Chondrocyte (in vitro differentiated cells): ENCODE measurements around the gene COL19A1. TPM values are rescaled to one million over a fixed set of nuclear protein-coding genes. Genes with fewer than 3 reads are reported as not detected.

Experiments used
- DNase-seq: peaks from one replicate; pipeline ENCODE4 v3.0.0; 2021; ENCODE audit warnings: mixed read lengths, low spot score
- H3K27ac Mint-ChIP-seq: one replicate; pipeline ENCODE4 v1.8.0; 2021; ENCODE audit warnings: mild to moderate bottlenecking, moderate library complexity, mixed read lengths; ENCODE audit not compliant: unreplicated experiment
- H3K27me3 Mint-ChIP-seq: 2 replicates; pipeline ENCODE4 v1.8.0; 2021; ENCODE audit warnings: low read depth, mixed read lengths
- H3K36me3 Mint-ChIP-seq: 2 replicates; pipeline ENCODE4 v1.8.0; 2021; ENCODE audit warnings: low read depth, mixed read lengths
- H3K4me1 Mint-ChIP-seq: 2 replicates; pipeline ENCODE4 v1.8.0; 2021; ENCODE audit warnings: low read depth, mild to moderate bottlenecking, mixed read lengths
- H3K4me3 Mint-ChIP-seq: one replicate; pipeline ENCODE4 v1.8.0; 2021; ENCODE audit warnings: mild to moderate bottlenecking, moderate library complexity, mixed read lengths; ENCODE audit not compliant: unreplicated experiment
- H3K9me3 Mint-ChIP-seq: 2 replicates; pipeline ENCODE4 v1.8.0; 2021; ENCODE audit warnings: low read depth, mixed read lengths
- CTCF ChIP-seq: fragments of 200-600 bp; sonication (generic); IDR thresholded peaks from 2 replicates; pipeline ENCODE4 v1.5.0; 2021; ENCODE audit warnings: antibody characterized with exemption, mild to moderate bottlenecking, moderate library complexity
- total RNA-seq: library from RNA; stranded (reverse); gene quantifications from 3 replicates; pipeline ENCODE4 v1.2.1, GENCODE V29; 2021

The COL19A1 gene
- total RNA-seq, 1 donor from 2014 or later, result 2.0 TPM

GRCh38 chr6:70125602-70126001 lies 259.2 kb downstream of the COL19A1 start:
- Mint-ChIP-seq H3K4me1 (peaks cover 7% of the 10 kb centered on the region), H3K27ac (no peak overlapping the region), H3K36me3 (no peaks in the 10 kb centered on the region), H3K9me3 (no peaks in the 10 kb centered on the region), H3K4me3 (no peak overlapping the region), H3K27me3 (peaks cover 3% of the 10 kb centered on the region)
- DNase-seq, result no peak
- no peak for TF ChIP-seq CTCF

GRCh38 chr6:70129341-70129740 lies 263.0 kb downstream of the COL19A1 start:
- Mint-ChIP-seq H3K36me3 (no peaks in the 10 kb centered on the region), H3K27me3 (no peaks in the 10 kb centered on the region), H3K4me1 (peaks cover 7% of the 10 kb centered on the region), H3K27ac (no peak overlapping the region), H3K9me3 (no peaks in the 10 kb centered on the region), H3K4me3 (no peak overlapping the region)
- no peak for TF ChIP-seq CTCF
- DNase-seq, result no peak

- no peaks in the 10 kb centered on the region for H3K4me1 Mint-ChIP-seq
- H3K4me3 Mint-ChIP-seq, result no peak overlapping the region
- TF ChIP-seq CTCF, result no peak
- DNase-seq, result no peak
- no peaks in the 10 kb centered on the region for H3K9me3 Mint-ChIP-seq
- no peaks in the 10 kb centered on the region for H3K36me3 Mint-ChIP-seq
- H3K27ac Mint-ChIP-seq, result no peak overlapping the region
- H3K27me3 Mint-ChIP-seq, result no peaks in the 10 kb centered on the region
These were observed 264.5 kb downstream of the COL19A1 start for GRCh38 chr6:70130865-70131264.

- TF ChIP-seq CTCF, result no peak
- Mint-ChIP-seq H3K9me3 (no peaks in the 10 kb centered on the region), H3K36me3 (no peaks in the 10 kb centered on the region), H3K4me1 (no peaks in the 10 kb centered on the region), H3K27ac (no peak overlapping the region), H3K4me3 (no peak overlapping the region), H3K27me3 (no peaks in the 10 kb centered on the region)
- no peak for DNase-seq
These were observed 265.2 kb downstream of the COL19A1 start for GRCh38 chr6:70131528-70131927.

- Mint-ChIP-seq H3K4me1 (no peaks in the 10 kb centered on the region), H3K4me3 (no peak overlapping the region), H3K9me3 (no peaks in the 10 kb centered on the region), H3K27ac (no peak overlapping the region), H3K36me3 (no peaks in the 10 kb centered on the region), H3K27me3 (peaks cover 2% of the 10 kb centered on the region)
- no peak for DNase-seq
- no peak for TF ChIP-seq CTCF
These were observed 266.9 kb downstream of the COL19A1 start for GRCh38 chr6:70133246-70133645.
